Parathyroid adenoma (tissue), 2 donors: Measurements from ENCODE around the gene PDE6C.

Experiments
- H2AFZ ChIP-seq: fragments of 300-600 bp; sonication (generic); one replicate; pipeline ENCODE4 v1.7.0; 2017; ENCODE audit warnings: antibody characterized with exemption, mild to moderate bottlenecking
- H3K27ac ChIP-seq: fragments of 300-600 bp; sonication (generic); one replicate; pipeline ENCODE4 v1.7.0; 2017
- H3K27me3 ChIP-seq: fragments of 300-600 bp; sonication (generic); one replicate; pipeline ENCODE4 v1.7.0; 2017; ENCODE audit warnings: low read length; ENCODE audit not compliant: control insufficient read depth, insufficient read depth
- H3K36me3 ChIP-seq: fragments of 300-600 bp; sonication (generic); one replicate; pipeline ENCODE4 v1.7.0; 2017; ENCODE audit warnings: low read length; ENCODE audit not compliant: control insufficient read depth, insufficient read depth
- H3K4me1 ChIP-seq: fragments of 300-600 bp; sonication (generic); one replicate; pipeline ENCODE4 v1.7.0; 2017; ENCODE audit warnings: control low read depth
- H3K4me2 ChIP-seq: fragments of 300-600 bp; sonication (generic); one replicate; pipeline ENCODE4 v1.7.0; 2017; ENCODE audit warnings: low read length
- H3K4me3 ChIP-seq: fragments of 300-600 bp; sonication (generic); one replicate; pipeline ENCODE4 v1.7.0; 2017; ENCODE audit warnings: low read depth, low read length
- H3K79me2 ChIP-seq: fragments of 300-600 bp; sonication (generic); one replicate; pipeline ENCODE4 v1.7.0; 2017; ENCODE audit warnings: control low read depth
- H3K9ac ChIP-seq: fragments of 300-600 bp; sonication (generic); one replicate; pipeline ENCODE4 v1.7.0; 2017; ENCODE audit warnings: mild to moderate bottlenecking
- H3K9me3 ChIP-seq: fragments of 300-600 bp; sonication (generic); one replicate; pipeline ENCODE4 v1.7.0; 2017; ENCODE audit warnings: low read length; ENCODE audit not compliant: control insufficient read depth
- TF ChIP-seq, protein P1 (sequence below): fragments of 300-600 bp; sonication (generic); IDR thresholded peaks from one replicate; pipeline ENCODE4 v1.7.0; 2017; ENCODE audit warnings: antibody characterized with exemption, mild to moderate bottlenecking
- donor health status: primary hyperparathyroidism.

Gene PDE6C

DNA sequence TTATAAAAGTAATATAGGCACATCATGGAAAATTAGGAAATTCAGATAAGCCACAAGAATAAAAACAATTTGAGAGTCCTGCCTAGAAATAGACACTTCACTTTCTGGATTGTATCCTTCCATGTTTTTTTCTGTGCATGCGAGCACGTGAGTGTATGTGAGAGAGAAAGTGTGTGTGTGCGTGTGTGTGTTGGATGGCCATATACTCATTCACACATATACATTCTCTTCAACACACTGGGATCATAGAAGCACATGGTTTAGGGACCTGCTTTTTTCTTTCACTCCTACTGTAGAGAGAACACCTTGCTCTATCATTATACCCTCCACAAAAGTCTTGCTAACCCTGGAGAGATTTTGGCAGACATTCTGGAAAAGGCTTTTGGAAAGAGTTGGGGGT, 38.4 kb upstream of the PDE6C start:
- no peak overlapping the region for H3K27ac ChIP-seq

DNA sequence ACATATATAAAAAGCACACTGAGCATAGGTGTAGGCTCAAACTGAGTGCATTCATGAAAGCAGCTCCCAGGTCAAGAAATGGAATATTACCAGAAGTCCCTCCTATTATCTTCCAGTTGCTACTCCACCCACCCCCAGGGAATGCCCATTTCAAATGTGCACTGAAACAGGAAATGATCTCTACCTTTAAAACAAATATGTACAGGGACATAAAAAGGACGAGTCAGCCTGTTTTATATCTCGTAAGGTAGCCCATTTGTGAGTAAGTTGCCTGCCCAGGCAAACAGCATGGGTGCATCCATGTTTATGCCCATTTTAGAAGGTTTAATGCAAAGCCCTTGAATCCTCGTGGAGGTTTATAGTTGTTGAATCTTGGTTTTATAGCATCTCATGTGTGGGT, 35.4 kb upstream of the PDE6C start:
- TF ChIP-seq, protein P1, sequence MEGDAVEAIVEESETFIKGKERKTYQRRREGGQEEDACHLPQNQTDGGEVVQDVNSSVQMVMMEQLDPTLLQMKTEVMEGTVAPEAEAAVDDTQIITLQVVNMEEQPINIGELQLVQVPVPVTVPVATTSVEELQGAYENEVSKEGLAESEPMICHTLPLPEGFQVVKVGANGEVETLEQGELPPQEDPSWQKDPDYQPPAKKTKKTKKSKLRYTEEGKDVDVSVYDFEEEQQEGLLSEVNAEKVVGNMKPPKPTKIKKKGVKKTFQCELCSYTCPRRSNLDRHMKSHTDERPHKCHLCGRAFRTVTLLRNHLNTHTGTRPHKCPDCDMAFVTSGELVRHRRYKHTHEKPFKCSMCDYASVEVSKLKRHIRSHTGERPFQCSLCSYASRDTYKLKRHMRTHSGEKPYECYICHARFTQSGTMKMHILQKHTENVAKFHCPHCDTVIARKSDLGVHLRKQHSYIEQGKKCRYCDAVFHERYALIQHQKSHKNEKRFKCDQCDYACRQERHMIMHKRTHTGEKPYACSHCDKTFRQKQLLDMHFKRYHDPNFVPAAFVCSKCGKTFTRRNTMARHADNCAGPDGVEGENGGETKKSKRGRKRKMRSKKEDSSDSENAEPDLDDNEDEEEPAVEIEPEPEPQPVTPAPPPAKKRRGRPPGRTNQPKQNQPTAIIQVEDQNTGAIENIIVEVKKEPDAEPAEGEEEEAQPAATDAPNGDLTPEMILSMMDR: no peak
- Histone ChIP-seq H3K27me3 (no peaks in the 10 kb centered on the region), H3K36me3 (no peaks in the 10 kb centered on the region), H3K79me2 (no peaks in the 10 kb centered on the region), H3K4me2 (no peak overlapping the region), H3K9ac (no peak overlapping the region), H2AFZ (no peak overlapping the region), H3K27ac (no peak overlapping the region), H3K4me3 (no peak overlapping the region), H3K9me3 (no peaks in the 10 kb centered on the region), H3K4me1 (no peaks in the 10 kb centered on the region)

More for the DNA sequence above, 38.4 kb upstream of the PDE6C start:
- H3K79me2 ChIP-seq: no peaks in the 10 kb centered on the region
- no peaks in the 10 kb centered on the region for H3K4me1 ChIP-seq
- no peak overlapping the region for H2AFZ ChIP-seq
- no peaks in the 10 kb centered on the region for H3K36me3 ChIP-seq
- no peak overlapping the region for H3K4me2 ChIP-seq
- H3K9ac ChIP-seq: no peak overlapping the region
- no peak overlapping the region for H3K4me3 ChIP-seq
- no peaks in the 10 kb centered on the region for H3K27me3 ChIP-seq
- no peaks in the 10 kb centered on the region for H3K9me3 ChIP-seq
- TF ChIP-seq, protein P1: no peak

DNA sequence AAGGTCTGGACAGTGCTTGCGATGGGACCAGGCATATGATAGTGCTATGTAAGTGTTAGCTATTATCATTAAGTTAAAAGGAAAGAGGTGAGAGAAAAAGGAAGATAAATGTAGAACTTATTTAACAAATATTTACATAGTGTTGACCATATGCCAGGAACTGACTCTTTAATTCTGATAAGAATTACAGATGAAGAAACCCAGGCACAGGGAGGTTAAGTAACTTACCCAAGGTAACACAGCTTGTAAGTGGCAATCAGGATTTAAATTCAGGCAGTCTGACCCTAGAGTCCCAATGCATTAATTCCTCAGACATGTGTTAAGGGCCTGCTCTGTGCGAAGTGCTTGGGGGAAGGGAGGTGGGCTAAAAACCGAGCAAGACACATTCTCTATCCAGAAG, 34.8 kb upstream of the PDE6C start:
- Histone ChIP-seq H3K27ac (no peak overlapping the region), H3K27me3 (no peaks in the 10 kb centered on the region), H3K4me2 (no peak overlapping the region), H3K9ac (no peak overlapping the region), H3K4me3 (no peak overlapping the region), H3K4me1 (no peaks in the 10 kb centered on the region), H3K79me2 (no peaks in the 10 kb centered on the region), H3K36me3 (no peaks in the 10 kb centered on the region), H2AFZ (no peak overlapping the region), H3K9me3 (no peaks in the 10 kb centered on the region)
- TF ChIP-seq, protein P1: no peak

DNA sequence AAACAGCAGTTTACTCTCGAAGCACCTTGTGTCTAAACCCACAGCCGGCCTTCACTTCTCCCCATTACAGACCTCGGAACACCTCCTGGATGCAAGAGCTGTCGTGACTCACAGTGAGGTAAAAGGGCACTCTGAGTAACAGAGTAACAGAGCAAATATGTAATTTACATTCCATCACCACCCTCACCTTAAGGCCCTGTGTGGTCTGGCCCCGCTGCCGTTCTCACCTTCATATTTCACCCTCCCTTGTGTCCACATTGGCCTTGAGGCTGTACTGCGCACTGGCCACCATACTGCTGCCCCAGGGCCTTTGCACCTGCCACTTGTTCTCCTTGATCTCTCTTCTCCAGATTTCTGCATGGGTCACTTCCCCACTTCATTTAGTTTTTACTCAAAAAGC, 33.2 kb upstream of the PDE6C start:
- Histone ChIP-seq H3K9ac (no peak overlapping the region), H3K9me3 (no peaks in the 10 kb centered on the region), H3K36me3 (no peaks in the 10 kb centered on the region), H3K4me2 (no peak overlapping the region), H3K79me2 (no peaks in the 10 kb centered on the region), H3K4me3 (no peak overlapping the region), H3K4me1 (no peaks in the 10 kb centered on the region), H3K27me3 (no peaks in the 10 kb centered on the region), H2AFZ (no peak overlapping the region), H3K27ac (no peak overlapping the region)
- TF ChIP-seq, protein P1: no peak

DNA sequence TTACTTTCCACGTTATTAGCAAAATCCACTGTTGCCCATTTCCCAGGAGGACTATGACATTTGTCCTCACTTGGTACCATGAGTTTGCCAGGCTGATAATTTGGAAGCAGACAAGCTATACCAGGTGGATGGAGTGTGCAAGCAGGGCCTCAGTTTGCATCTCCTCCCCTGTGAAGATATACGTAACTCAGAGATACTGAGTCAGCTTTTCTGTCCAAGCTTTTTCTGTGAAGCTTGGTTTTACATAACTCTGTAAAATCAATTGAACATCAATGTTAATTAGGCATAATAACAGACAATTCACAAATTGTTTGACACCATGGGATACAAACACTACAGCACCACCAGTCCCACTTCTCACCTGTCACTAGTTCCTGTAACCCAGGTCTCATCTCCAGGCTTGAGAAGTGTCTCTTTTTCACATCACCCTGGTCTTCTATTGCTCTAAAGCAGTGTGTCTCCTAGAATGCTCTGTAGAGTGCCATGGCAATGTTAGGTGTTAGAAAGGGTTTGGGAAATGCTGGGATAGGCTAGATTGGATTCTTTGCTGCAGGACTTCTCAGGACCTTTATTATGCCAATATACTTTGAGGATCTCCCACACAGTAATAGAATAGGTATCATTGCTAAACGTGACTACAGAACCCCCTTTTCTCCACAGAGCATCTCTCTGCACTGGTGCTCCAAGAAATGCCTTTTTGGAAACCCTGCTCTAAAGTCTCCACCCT, 32.2 kb upstream of the PDE6C start:
- Histone ChIP-seq H2AFZ (no peak overlapping the region), H3K27ac (no peak overlapping the region), H3K4me3 (no peak overlapping the region), H3K79me2 (no peaks in the 10 kb centered on the region), H3K9ac (no peak overlapping the region), H3K4me1 (no peaks in the 10 kb centered on the region), H3K27me3 (no peaks in the 10 kb centered on the region), H3K4me2 (no peak overlapping the region), H3K36me3 (no peaks in the 10 kb centered on the region), H3K9me3 (no peaks in the 10 kb centered on the region)
- TF ChIP-seq, protein P1: no peak
